CD14-positive monocyte (primary cell): ENCODE results near the gene INAFM1. TPM values are rescaled to one million over a fixed set of nuclear protein-coding genes. Genes with fewer than 3 reads are reported as not detected.

Experiments used
- DNase-seq, 3 donors: peaks; one replicate each; pipeline ENCODE4 v3.0.0-alpha.2; 2011 to 2022
- H2AFZ ChIP-seq: 2 replicates; pipeline ENCODE4 v1.6.0; 2012; ENCODE audit warnings: mild to moderate bottlenecking, low read depth, low read length, inconsistent platforms; ENCODE audit not compliant: insufficient read depth, poor library complexity, severe bottlenecking
- H3K27ac ChIP-seq, 2 donors: 1 replicate in 1 of 2; 2 replicates in 1 of 2; pipeline ENCODE4 v1.5.1; 2012 to 2013; ENCODE audit warnings: low read length in 2 of 2, control low read depth in 1 of 2, inconsistent platforms in 1 of 2, low read depth in 1 of 2, mild to moderate bottlenecking in 1 of 2
- H3K27me3 ChIP-seq, 2 donors: one replicate each; pipeline versions ENCODE4 v1.6.0 to v1.6.1; 2011 to 2013; ENCODE audit warnings: low read length in 2 of 2; ENCODE audit not compliant: control insufficient read depth in 2 of 2, insufficient read depth in 2 of 2
- H3K36me3 ChIP-seq, 2 donors: replicated peaks in 1 of 2; 1 replicate in 1 of 2; 2 replicates in 1 of 2; pipeline versions ENCODE4 v1.5.1 to v1.6.1; 2012 to 2013; ENCODE audit warnings: low read length in 2 of 2, control low read depth in 1 of 2, inconsistent platforms in 1 of 2, mild to moderate bottlenecking in 1 of 2; ENCODE audit not compliant: insufficient read depth in 2 of 2, control insufficient read depth in 1 of 2
- H3K4me1 ChIP-seq, 2 donors: 1 replicate in 1 of 2; 2 replicates in 1 of 2; pipeline versions ENCODE4 v1.5.1 to v1.6.1; 2012 to 2013; ENCODE audit warnings: low read length in 2 of 2, control low read depth in 1 of 2, inconsistent platforms in 1 of 2, mild to moderate bottlenecking in 1 of 2, moderate library complexity in 1 of 2; ENCODE audit not compliant: insufficient read depth in 2 of 2, control insufficient read depth in 1 of 2
- H3K4me2 ChIP-seq: replicated peaks from 2 replicates; pipeline ENCODE3; 2012; ENCODE audit warnings: low read length, moderate library complexity, mild to moderate bottlenecking; ENCODE audit not compliant: poor library complexity, severe bottlenecking; ENCODE audit errors: extremely low read depth
- H3K4me3 ChIP-seq, 3 experiments: fragments of 200-600 bp in 1 of 3; sonication (generic) in 1 of 3; replicated peaks in 1 of 3; 1 replicate in 2 of 3; 2 replicates in 1 of 3; pipeline ENCODE4 v1.5.1; 2011 to 2013; ENCODE audit warnings: low read length in 3 of 3, mild to moderate bottlenecking in 3 of 3, control low read depth in 2 of 3, low read depth in 2 of 3, inconsistent platforms in 1 of 3, moderate library complexity in 1 of 3
- H3K79me2 ChIP-seq: 2 replicates; pipeline ENCODE4 v1.6.0; 2012; ENCODE audit warnings: mild to moderate bottlenecking, control low read depth, inconsistent platforms, low read length, moderate library complexity; ENCODE audit not compliant: insufficient read depth
- H3K9ac ChIP-seq: 2 replicates; pipeline ENCODE4 v1.6.0; 2017; ENCODE audit warnings: low read length, mild to moderate bottlenecking; ENCODE audit not compliant: insufficient read depth, poor library complexity, severe bottlenecking
- H3K9me3 ChIP-seq, 2 donors: replicated peaks in 1 of 2; 1 replicate in 1 of 2; 2 replicates in 1 of 2; pipeline versions ENCODE4 v1.5.1 to v1.6.1; 2012 to 2013; ENCODE audit warnings: low read length in 2 of 2, control low read depth in 1 of 2; ENCODE audit not compliant: control insufficient read depth in 1 of 2, insufficient read depth in 1 of 2
- H4K20me1 ChIP-seq: 2 replicates; pipeline ENCODE4 v1.6.0; 2012; ENCODE audit warnings: mild to moderate bottlenecking, low read length, control low read depth, moderate library complexity; ENCODE audit not compliant: insufficient read depth
- H3K27ac Mint-ChIP-seq, 7 donors: one replicate each; pipeline ENCODE4 v1.8.0; 2020; ENCODE audit warnings: mild to moderate bottlenecking in 7 of 7, mixed read lengths in 7 of 7, moderate library complexity in 6 of 7, inconsistent platforms in 2 of 7
- H3K27me3 Mint-ChIP-seq, 3 donors: one replicate each; pipeline ENCODE4 v1.8.0; 2021 to 2022; ENCODE audit warnings: low read depth in 3 of 3, mild to moderate bottlenecking in 3 of 3, mixed read lengths in 3 of 3, moderate library complexity in 3 of 3, inconsistent platforms in 1 of 3
- H3K36me3 Mint-ChIP-seq, 2 donors: one replicate each; pipeline ENCODE4 v1.8.0; 2020; ENCODE audit warnings: mixed read lengths in 2 of 2, inconsistent platforms in 1 of 2, mild to moderate bottlenecking in 1 of 2
- H3K4me1 Mint-ChIP-seq: one replicate; pipeline ENCODE4 v1.8.0; 2020; ENCODE audit warnings: mild to moderate bottlenecking, mixed read lengths
- H3K4me3 Mint-ChIP-seq, 2 donors: one replicate each; pipeline ENCODE4 v1.8.0; 2020; ENCODE audit warnings: mild to moderate bottlenecking in 2 of 2, mixed read lengths in 2 of 2, moderate library complexity in 1 of 2
- H3K9me3 Mint-ChIP-seq, 7 donors: one replicate each; pipeline ENCODE4 v1.8.0; 2020 to 2022; ENCODE audit warnings: mixed read lengths in 7 of 7, mild to moderate bottlenecking in 6 of 7, moderate library complexity in 6 of 7, inconsistent platforms in 2 of 7
- CTCF ChIP-seq: fragments of 200-600 bp; IDR thresholded peaks from one replicate; pipeline ENCODE4 v1.8.0; 2022; ENCODE audit warnings: antibody characterized with exemption, mild to moderate bottlenecking
- WGBS: methylation state at CpG from one replicate; pipeline ENCODE4 v1.1.5; 2013; ENCODE audit warnings: missing lambda C conversion rate; ENCODE audit not compliant: insufficient coverage; 5-methylcytosine and 5-hydroxymethylcytosine counted together
- intact Hi-C, 2 donors: fragments of 100-400 bp; cut with micrococcal nuclease; formaldehyde crosslinking; loops; one replicate each; pipeline versions ENCODE4 v1.15.0 to v1.15.1; 2023
- polyA plus RNA-seq, 3 donors: library from polyadenylated mRNA; depleted of rRNA in 1 of 3; unstranded in 2 of 3; stranded (reverse) in 1 of 3; fragments of 300-500 nt in 2 of 3; fragments of >200 nt in 1 of 3; fragmentation: Illumina TruSeq in 2 of 3; gene quantifications; 1 replicate in 2 of 3; 2 replicates in 1 of 3; pipeline ENCODE4 v1.2.3, GENCODE V29; 2012 to 2021

Gene INAFM1
- polyA plus RNA-seq, 3 donors: 6.2 to 7.3 (median 6.5) TPM

- H3K79me2 ChIP-seq: peaks cover 18% of the 10 kb centered on the region
- Mint-ChIP-seq H3K27ac (peak overlapping the region; percentile 89 to 99 (median 97)), H3K27me3 (peaks cover 0 to 5% (median 0%) of the 10 kb centered on the region in 3 donors), H3K36me3 (peaks cover 38 to 43% of the 10 kb centered on the region in 2 donors), H3K9me3 (peaks cover 0 to 2% (median 0%) of the 10 kb centered on the region in 7 donors), H3K4me3 (peak overlapping the region; percentile 84 to 93), H3K4me1 (peaks cover 21% of the 10 kb centered on the region)
- WGBS: 14% methylated on average over 25 of the region's 29 CpGs
- peak overlapping the region; percentile 43 to 80 (median 58) for H3K4me3 ChIP-seq
- H3K36me3 ChIP-seq: peaks cover 35 to 42% of the 10 kb centered on the region in 2 donors
- peaks cover 15 to 19% of the 10 kb centered on the region in 2 donors for H3K4me1 ChIP-seq
- peak overlapping the region; percentile 72 to 83 for H3K27ac ChIP-seq
- H3K9me3 ChIP-seq: no peaks in the 10 kb centered on the region
- DNase-seq: no peak
- intact Hi-C loops: loop anchor here (1.0 kb wide), 2 partner anchors 16 to 17 kb away; partner anchors contain the start of gene INAFM1 (in 1 of the 2)
- no peak for TF ChIP-seq CTCF
- H3K9ac ChIP-seq: peak overlapping the region; percentile 51
- H4K20me1 ChIP-seq: peaks cover 38% of the 10 kb centered on the region
- peak overlapping the region; percentile 50 for H2AFZ ChIP-seq
- peak overlapping the region; percentile 91 for H3K4me2 ChIP-seq
- no peaks in the 10 kb centered on the region for H3K27me3 ChIP-seq
These were observed 17.1 kb upstream of the INAFM1 start for GRCh38 chr19:47257411-47258169.

- Histone ChIP-seq H3K36me3 (peaks cover 41 to 49% of the 10 kb centered on the region in 2 donors), H3K4me1 (peaks cover 15 to 19% of the 10 kb centered on the region in 2 donors), H3K27ac (no peak overlapping the region), H3K4me2 (no peak overlapping the region), H3K9ac (no peak overlapping the region), H3K9me3 (no peaks in the 10 kb centered on the region), H3K4me3 (no peak overlapping the region), H3K79me2 (peaks cover 18% of the 10 kb centered on the region), H2AFZ (no peak overlapping the region), H4K20me1 (peaks cover 40% of the 10 kb centered on the region), H3K27me3 (no peaks in the 10 kb centered on the region)
- Mint-ChIP-seq H3K27me3 (peaks cover 0 to 3% (median 0%) of the 10 kb centered on the region in 3 donors), H3K36me3 (peaks cover 43 to 51% of the 10 kb centered on the region in 2 donors), H3K4me3 (peak overlapping the region in 1 of 2 donors; percentile 93), H3K4me1 (peaks cover 21% of the 10 kb centered on the region), H3K9me3 (peaks cover 0 to 2% (median 0%) of the 10 kb centered on the region in 7 donors), H3K27ac (peak overlapping the region in 3 of 7 donors; percentile 38 to 99 (median 71))
- TF ChIP-seq CTCF: no peak
- WGBS: 95% methylated on average over 6 of the region's 9 CpGs
- no peak for DNase-seq
- intact Hi-C loops: no loop called here
These were observed 16.3 kb upstream of the INAFM1 start for GRCh38 chr19:47258434-47258833.
